ENCODE measurements around the gene ITSN2. TPM values are rescaled to one million over a fixed set of nuclear protein-coding genes. Genes with fewer than 3 reads are reported as not detected.

ITSN2 gene
- total RNA-seq, 1 donor from 2014 or later: 6.4 TPM

- no peak for TF ChIP-seq CTCF (IDR thresholded peaks at IDR 0.05; ENCODE audit: partially characterized antibody, unreplicated experiment)
- Mint-ChIP-seq H3K36me3 (ENCODE audit: unreplicated experiment) (no peaks in the 10 kb centered on the region), H3K27me3 (ENCODE audit: unreplicated experiment) (peaks cover 5% of the 10 kb centered on the region), H3K27ac (ENCODE audit: unreplicated experiment) (no peak overlapping the region), H3K4me1 (ENCODE audit: low read depth, unreplicated experiment) (peaks cover 2% of the 10 kb centered on the region), H3K4me3 (ENCODE audit: unreplicated experiment) (no peak overlapping the region), H3K9me3 (ENCODE audit: unreplicated experiment) (no peaks in the 10 kb centered on the region)
- no peak for DNase-seq
Measured at GRCh38 chr2:24182507-24182906, 177.8 kb downstream of the ITSN2 start.

- Mint-ChIP-seq H3K9me3 (ENCODE audit: unreplicated experiment) (no peaks in the 10 kb centered on the region), H3K4me3 (ENCODE audit: unreplicated experiment) (peak overlapping the region; percentile 25), H3K27me3 (ENCODE audit: unreplicated experiment) (peaks cover 5% of the 10 kb centered on the region), H3K4me1 (ENCODE audit: low read depth, unreplicated experiment) (peaks cover 2% of the 10 kb centered on the region), H3K27ac (ENCODE audit: unreplicated experiment) (no peak overlapping the region), H3K36me3 (ENCODE audit: unreplicated experiment) (no peaks in the 10 kb centered on the region)
- DNase-seq: no peak
- no peak for TF ChIP-seq CTCF (IDR thresholded peaks at IDR 0.05; ENCODE audit: partially characterized antibody, unreplicated experiment)
Measured at GRCh38 chr2:24181849-24182248, 178.5 kb downstream of the ITSN2 start.

GRCh38 chr2:24179683-24180082 lies 180.7 kb downstream of the ITSN2 start:
- Mint-ChIP-seq H3K36me3 (ENCODE audit: unreplicated experiment) (no peaks in the 10 kb centered on the region), H3K27ac (ENCODE audit: unreplicated experiment) (no peak overlapping the region), H3K9me3 (ENCODE audit: unreplicated experiment) (no peaks in the 10 kb centered on the region), H3K4me1 (ENCODE audit: low read depth, unreplicated experiment) (peaks cover 2% of the 10 kb centered on the region), H3K4me3 (ENCODE audit: unreplicated experiment) (no peak overlapping the region), H3K27me3 (ENCODE audit: unreplicated experiment) (peaks cover 5% of the 10 kb centered on the region)
- no peak for TF ChIP-seq CTCF (IDR thresholded peaks at IDR 0.05; ENCODE audit: partially characterized antibody, unreplicated experiment)
- DNase-seq: no peak

- no peak overlapping the region for H3K4me3 Mint-ChIP-seq (ENCODE audit: unreplicated experiment)
Measured at GRCh38 chr2:24176326-24176725, 184.0 kb downstream of the ITSN2 start.

More at GRCh38 chr2:24176326-24176725, 184.0 kb downstream of the ITSN2 start:
- Mint-ChIP-seq H3K27ac (ENCODE audit: unreplicated experiment) (no peak overlapping the region), H3K9me3 (ENCODE audit: unreplicated experiment) (no peaks in the 10 kb centered on the region), H3K4me1 (ENCODE audit: low read depth, unreplicated experiment) (no peaks in the 10 kb centered on the region), H3K27me3 (ENCODE audit: unreplicated experiment) (peaks cover 2% of the 10 kb centered on the region), H3K36me3 (ENCODE audit: unreplicated experiment) (peaks cover 4% of the 10 kb centered on the region)
- no peak for TF ChIP-seq CTCF (IDR thresholded peaks at IDR 0.05; ENCODE audit: partially characterized antibody, unreplicated experiment)
- DNase-seq: no peak

Measured in glutamatergic neuron (in vitro differentiated cells).